Trophoblast cell (in vitro differentiated cells and primary cell): ENCODE results near the gene ANKRD53.

Experiments
- DNase-seq, 2 donors: peaks; one replicate each; pipeline ENCODE4 v3.0.0-alpha.2; 2016
- H2AFZ ChIP-seq: 2 replicates; pipeline ENCODE4 v1.6.1; 2013; ENCODE audit warnings: low read length, moderate library complexity, mild to moderate bottlenecking; ENCODE audit not compliant: insufficient read depth, poor library complexity
- H2AK5ac ChIP-seq: 2 replicates; pipeline ENCODE4 v1.6.1; 2013; ENCODE audit warnings: mild to moderate bottlenecking, low read length
- H2BK120ac ChIP-seq: 2 replicates; pipeline ENCODE4 v1.6.1; 2013; ENCODE audit warnings: low read length, mild to moderate bottlenecking, moderate library complexity; ENCODE audit not compliant: insufficient read depth, poor library complexity
- H2BK12ac ChIP-seq: 2 replicates; pipeline ENCODE4 v1.6.1; 2013; ENCODE audit warnings: mild to moderate bottlenecking, low read length, moderate library complexity
- H2BK5ac ChIP-seq: 2 replicates; pipeline ENCODE4 v1.6.1; 2013; ENCODE audit warnings: low read length, low read depth, moderate library complexity, mild to moderate bottlenecking; ENCODE audit not compliant: poor library complexity
- H3K14ac ChIP-seq: 2 replicates; pipeline ENCODE4 v1.6.1; 2013; ENCODE audit warnings: mild to moderate bottlenecking, low read length
- H3K18ac ChIP-seq: 2 replicates; pipeline ENCODE4 v1.6.1; 2013; ENCODE audit warnings: mild to moderate bottlenecking, low read length
- H3K23ac ChIP-seq: 2 replicates; pipeline ENCODE4 v1.6.1; 2013; ENCODE audit warnings: low read length
- H3K27ac ChIP-seq: 2 replicates; pipeline ENCODE4 v1.5.1; 2013; ENCODE audit warnings: low read depth, mild to moderate bottlenecking, inconsistent platforms, low read length, moderate library complexity
- H3K27me3 ChIP-seq: 2 replicates; pipeline ENCODE4 v1.6.1; 2013; ENCODE audit warnings: inconsistent platforms, mild to moderate bottlenecking, low read length, moderate library complexity; ENCODE audit not compliant: insufficient read depth
- H3K36me3 ChIP-seq, 2 experiments: 1 replicate in 1 of 2; 2 replicates in 1 of 2; pipeline ENCODE4 v1.6.1; 2013; ENCODE audit warnings: low read length in 2 of 2, mild to moderate bottlenecking in 2 of 2, moderate library complexity in 1 of 2; ENCODE audit not compliant: insufficient read depth in 2 of 2, control insufficient read depth in 1 of 2
- H3K4ac ChIP-seq: 2 replicates; pipeline ENCODE4 v1.6.1; 2013; ENCODE audit warnings: low read depth, mild to moderate bottlenecking, low read length, moderate library complexity
- H3K4me1 ChIP-seq, 2 experiments: 1 replicate in 1 of 2; 2 replicates in 1 of 2; pipeline ENCODE4 v1.6.1; 2013; ENCODE audit warnings: low read length in 2 of 2, mild to moderate bottlenecking in 2 of 2, moderate library complexity in 1 of 2; ENCODE audit not compliant: insufficient read depth in 2 of 2, control insufficient read depth in 1 of 2
- H3K4me2 ChIP-seq: 2 replicates; pipeline ENCODE4 v1.6.1; 2013; ENCODE audit warnings: inconsistent platforms, mild to moderate bottlenecking, low read length, moderate library complexity
- H3K4me3 ChIP-seq: 2 replicates; pipeline ENCODE4 v1.5.1; 2013; ENCODE audit warnings: mild to moderate bottlenecking, low read depth, low read length, inconsistent platforms
- H3K79me1 ChIP-seq: one replicate; pipeline ENCODE4 v1.6.1; 2013; ENCODE audit warnings: low read length
- H3K79me2 ChIP-seq: 2 replicates; pipeline ENCODE4 v1.6.1; 2013; ENCODE audit warnings: low read length, mild to moderate bottlenecking; ENCODE audit not compliant: control insufficient read depth, insufficient read depth, poor library complexity
- H3K9ac ChIP-seq: 2 replicates; pipeline ENCODE4 v1.6.1; 2013; ENCODE audit warnings: mild to moderate bottlenecking, low read length
- H3K9me3 ChIP-seq: 2 replicates; pipeline ENCODE4 v1.6.1; 2013; ENCODE audit warnings: low read depth, mild to moderate bottlenecking, control low read depth, inconsistent platforms, low read length; ENCODE audit not compliant: insufficient read depth
- H4K12ac ChIP-seq: 2 replicates; pipeline ENCODE4 v1.6.1; 2013; ENCODE audit warnings: low read depth, mild to moderate bottlenecking, low read length, moderate library complexity
- H4K8ac ChIP-seq: 2 replicates; pipeline ENCODE4 v1.6.1; 2013; ENCODE audit warnings: low read depth, mild to moderate bottlenecking, low read length, moderate library complexity
- H4K91ac ChIP-seq: one replicate; pipeline ENCODE4 v1.6.1; 2013; ENCODE audit warnings: low read depth, mild to moderate bottlenecking, low read length, moderate library complexity
- WGBS: extraction: QIAGEN DNeasy Blood & Tissue Kit; methylation state at CpG from one replicate; pipeline ENCODE4 v1.1.7; 2013; ENCODE audit warnings: missing lambda C conversion rate; ENCODE audit not compliant: insufficient read length, insufficient coverage; ENCODE audit errors: extremely low coverage; 5-methylcytosine and 5-hydroxymethylcytosine counted together

The ANKRD53 gene

GRCh38 chr2:70957798-70958197 is 20.6 kb upstream of the ANKRD53 start:
- Histone ChIP-seq H3K4me1 (no peaks in the 10 kb centered on the region), H2BK120ac (no peak overlapping the region), H3K4ac (no peak overlapping the region), H3K9ac (no peak overlapping the region), H3K14ac (no peak overlapping the region), H3K36me3 (no peaks in the 10 kb centered on the region), H3K23ac (no peak overlapping the region), H3K27me3 (no peaks in the 10 kb centered on the region), H3K4me3 (no peak overlapping the region), H2AFZ (no peak overlapping the region), H3K18ac (no peak overlapping the region), H3K27ac (no peak overlapping the region), H3K4me2 (no peak overlapping the region), H4K12ac (no peak overlapping the region), H4K8ac (no peak overlapping the region), H3K79me2 (no peaks in the 10 kb centered on the region), H3K79me1 (no peaks in the 10 kb centered on the region), H3K9me3 (no peaks in the 10 kb centered on the region), H2AK5ac (no peak overlapping the region), H2BK5ac (no peak overlapping the region), H2BK12ac (no peak overlapping the region), H4K91ac (no peak overlapping the region)
- no CpG with 5 or more reads among the region's 6 CpGs for WGBS
- DNase-seq: no peak

DNA sequence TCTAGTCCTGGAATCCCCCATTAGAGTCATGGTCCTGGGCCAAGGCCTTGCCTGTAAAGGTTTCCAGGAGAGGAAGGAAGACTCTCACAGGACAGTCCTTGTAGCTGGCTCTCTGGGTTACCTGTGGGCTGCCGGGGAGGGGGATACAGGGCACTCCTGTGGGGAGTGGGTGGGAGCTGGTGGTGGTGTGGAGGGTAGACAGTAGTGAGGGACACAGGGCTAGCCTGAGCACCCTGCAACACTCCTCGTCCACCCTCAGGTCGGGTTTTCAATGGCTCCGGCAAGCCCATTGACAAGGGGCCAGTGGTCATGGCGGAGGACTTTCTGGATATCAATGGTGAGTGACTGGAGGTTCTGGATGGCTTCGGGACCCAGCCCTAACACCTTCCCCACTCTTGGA is 19.7 kb upstream of the ANKRD53 start:
- Histone ChIP-seq H3K18ac (no peak overlapping the region), H3K4me3 (no peak overlapping the region), H3K79me1 (no peaks in the 10 kb centered on the region), H2BK120ac (no peak overlapping the region), H4K91ac (no peak overlapping the region), H3K23ac (no peak overlapping the region), H4K12ac (no peak overlapping the region), H3K36me3 (no peaks in the 10 kb centered on the region), H3K79me2 (no peaks in the 10 kb centered on the region), H2BK5ac (no peak overlapping the region), H4K8ac (no peak overlapping the region), H3K4me1 (no peaks in the 10 kb centered on the region), H2BK12ac (no peak overlapping the region), H3K4me2 (no peak overlapping the region), H3K9me3 (no peaks in the 10 kb centered on the region), H3K14ac (no peak overlapping the region), H3K4ac (no peak overlapping the region), H2AK5ac (no peak overlapping the region), H3K27ac (no peak overlapping the region), H3K27me3 (no peaks in the 10 kb centered on the region), H3K9ac (no peak overlapping the region), H2AFZ (no peak overlapping the region)
- WGBS: no CpG with 5 or more reads among the region's 6 CpGs
- DNase-seq: no peak

DNA sequence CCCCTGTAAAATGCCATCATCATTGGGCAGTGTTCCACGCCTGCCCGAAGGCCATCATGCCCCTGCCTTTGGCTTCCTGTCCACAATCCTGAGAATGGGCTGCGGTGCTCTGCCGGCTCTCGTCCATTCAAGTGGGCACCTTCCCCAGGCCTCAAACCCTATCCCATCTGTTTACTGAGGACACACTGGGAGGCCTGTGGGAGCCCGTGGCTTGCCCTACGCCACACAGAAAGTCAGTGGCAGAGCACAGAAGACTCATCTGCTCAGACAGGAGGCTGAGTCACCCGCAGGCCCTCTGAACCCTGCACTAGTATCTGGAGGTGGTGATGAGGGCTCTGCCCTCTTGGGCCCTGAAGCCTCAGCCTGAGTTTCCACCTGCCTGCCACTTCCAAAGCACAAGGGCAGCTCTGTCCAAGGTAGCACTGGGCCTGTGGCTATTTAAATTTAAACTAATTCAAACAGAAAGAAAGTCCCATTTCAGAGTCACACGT is 19.1 kb upstream of the ANKRD53 start:
- Histone ChIP-seq H3K9ac (no peak overlapping the region), H3K14ac (no peak overlapping the region), H3K27me3 (no peaks in the 10 kb centered on the region)

DNA sequence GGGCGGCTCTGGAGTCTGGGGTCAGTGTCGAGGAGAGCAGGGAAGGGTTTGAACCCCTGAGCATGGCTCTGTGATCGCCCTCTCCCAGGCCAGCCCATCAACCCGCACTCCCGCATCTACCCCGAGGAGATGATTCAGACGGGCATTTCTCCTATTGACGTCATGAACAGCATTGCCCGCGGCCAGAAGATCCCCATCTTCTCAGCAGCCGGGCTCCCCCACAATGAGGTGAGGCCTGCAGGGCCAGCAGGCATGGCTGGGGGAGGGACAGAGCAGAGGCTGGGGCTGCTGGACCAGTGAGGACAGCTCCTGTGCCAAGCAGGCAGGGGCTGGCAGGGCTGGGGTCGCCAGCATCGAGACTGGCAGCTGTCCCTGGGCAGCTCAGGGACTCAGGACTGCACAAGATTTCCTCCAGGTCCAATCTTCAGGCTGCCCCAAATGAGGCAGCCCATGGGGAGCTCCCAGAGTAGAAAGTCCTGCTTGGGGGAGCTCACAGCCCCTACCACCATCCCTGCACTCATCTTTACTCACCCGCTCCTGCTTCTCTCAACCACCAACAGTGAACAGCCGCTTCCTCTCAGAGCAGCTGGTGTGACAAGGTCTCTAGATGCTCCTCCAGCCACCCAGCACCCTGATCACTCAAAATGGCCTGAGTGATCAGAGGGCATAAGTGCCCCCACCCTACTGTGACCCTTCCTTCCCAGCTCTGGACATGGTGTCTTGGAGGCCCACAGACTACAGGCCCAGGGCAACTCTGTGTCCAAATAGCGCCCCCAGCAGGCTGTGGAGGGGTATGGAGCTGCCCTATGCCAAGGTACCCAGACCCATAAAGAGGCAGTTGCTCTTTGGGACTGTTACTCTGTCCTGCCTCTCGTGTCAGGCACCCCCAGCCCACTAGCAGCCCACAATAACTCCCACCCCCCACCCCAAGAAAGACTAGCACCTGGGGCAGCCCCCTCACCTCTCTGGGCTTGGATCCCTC is 18.3 kb upstream of the ANKRD53 start:
- Histone ChIP-seq H3K36me3 (no peaks in the 10 kb centered on the region), H3K4me1 (peaks cover 0 to 2% of the 10 kb centered on the region in 2 experiments), H4K91ac (no peak overlapping the region), H3K18ac (no peak overlapping the region), H3K4ac (no peak overlapping the region), H2AK5ac (no peak overlapping the region), H2BK12ac (no peak overlapping the region), H3K4me3 (no peak overlapping the region), H3K4me2 (no peak overlapping the region), H2BK120ac (no peak overlapping the region), H3K9ac (no peak overlapping the region), H3K23ac (no peak overlapping the region), H2BK5ac (no peak overlapping the region), H3K27me3 (no peaks in the 10 kb centered on the region), H3K27ac (no peak overlapping the region), H3K79me1 (no peaks in the 10 kb centered on the region), H4K8ac (no peak overlapping the region), H3K14ac (no peak overlapping the region), H3K9me3 (no peaks in the 10 kb centered on the region), H3K79me2 (no peaks in the 10 kb centered on the region), H2AFZ (no peak overlapping the region), H4K12ac (no peak overlapping the region)
- WGBS: no CpG with 5 or more reads among the region's 17 CpGs
- DNase-seq: peak; percentile 62 to 83

More for the DNA sequence above, 19.1 kb upstream of the ANKRD53 start:
- Histone ChIP-seq H3K18ac (no peak overlapping the region), H3K36me3 (no peaks in the 10 kb centered on the region), H2BK5ac (no peak overlapping the region), H2AFZ (no peak overlapping the region), H4K8ac (no peak overlapping the region), H3K9me3 (no peaks in the 10 kb centered on the region), H3K4ac (no peak overlapping the region), H3K4me1 (no peaks in the 10 kb centered on the region), H2BK12ac (no peak overlapping the region), H3K4me2 (no peak overlapping the region), H3K79me1 (no peaks in the 10 kb centered on the region), H4K12ac (no peak overlapping the region), H3K23ac (no peak overlapping the region), H2BK120ac (no peak overlapping the region), H3K79me2 (no peaks in the 10 kb centered on the region), H2AK5ac (no peak overlapping the region), H4K91ac (no peak overlapping the region), H3K27ac (no peak overlapping the region), H3K4me3 (no peak overlapping the region)
- no CpG with 5 or more reads among the region's 9 CpGs for WGBS
- peak; percentile 76 to 77 for DNase-seq
